HG02943 (cell line): ENCODE results near the gene SRD5A2.
"Not testable (repeated sequence)": the region's sequence is repeated elsewhere in the genome, so short reads cannot be mapped to it uniquely, and the experiment has no call there.

Source experiments
- ATAC-seq: cut with Tn5 transposase; IDR thresholded peaks from one replicate; pipeline ENCODE4 v1.9.1; 2021; ENCODE audit warnings: mild to moderate bottlenecking, low read depth, moderate library complexity; ENCODE audit not compliant: unreplicated experiment

Gene SRD5A2

GRCh38 chr2:31534636-31535035, 46.1 kb downstream of the SRD5A2 start:
- ATAC-seq = no peak

GRCh38 chr2:31533036-31533435, 47.7 kb downstream of the SRD5A2 start:
- no peak for ATAC-seq

GRCh38 chr2:31531101-31531500, 49.6 kb downstream of the SRD5A2 start:
- ATAC-seq = no peak

- ATAC-seq = no peak
Observed at GRCh38 chr2:31529256-31529655, 51.5 kb downstream of the SRD5A2 start.

GRCh38 chr2:31528823-31529222, 51.9 kb downstream of the SRD5A2 start:
- ATAC-seq = no peak

GRCh38 chr2:31526946-31527732, 53.6 kb downstream of the SRD5A2 start:
- no peak for ATAC-seq

GRCh38 chr2:31525876-31526275, 54.9 kb downstream of the SRD5A2 start:
- ATAC-seq = no peak

- no peak for ATAC-seq
Observed at GRCh38 chr2:31524592-31524991, 56.1 kb downstream of the SRD5A2 start.

- no peak for ATAC-seq
Observed at GRCh38 chr2:31523871-31524492, 56.8 kb downstream of the SRD5A2 start.

- ATAC-seq = no peak
Observed at GRCh38 chr2:31522786-31523185, 58.0 kb downstream of the SRD5A2 start.

GRCh38 chr2:31517442-31518203, 63.1 kb downstream of the SRD5A2 start:
- ATAC-seq = no peak

GRCh38 chr2:31515586-31515985, 65.2 kb downstream of the SRD5A2 start:
- no peak for ATAC-seq

- no peak for ATAC-seq
Observed at GRCh38 chr2:31513553-31513952, 67.2 kb downstream of the SRD5A2 start.

- ATAC-seq = no peak
Observed at GRCh38 chr2:31511376-31511775, 69.4 kb downstream of the SRD5A2 start.

GRCh38 chr2:31505111-31505510, 75.6 kb downstream of the SRD5A2 start:
- ATAC-seq = no peak

GRCh38 chr2:31504311-31504710, 76.4 kb downstream of the SRD5A2 start:
- no peak for ATAC-seq

GRCh38 chr2:31496451-31496874, 84.3 kb downstream of the SRD5A2 start:
- not testable (repeated sequence) for ATAC-seq

GRCh38 chr2:31489339-31489738, 91.4 kb downstream of the SRD5A2 start:
- not testable (repeated sequence) for ATAC-seq

- ATAC-seq = no peak
Observed at GRCh38 chr2:31483246-31483645, 97.5 kb downstream of the SRD5A2 start.

GRCh38 chr2:31476511-31477180, 104.1 kb downstream of the SRD5A2 start:
- ATAC-seq = no peak

GRCh38 chr2:31475692-31476091, 105.0 kb downstream of the SRD5A2 start:
- ATAC-seq = no peak
